ENCODE results near the gene CPA5.

The CPA5 gene

GRCh38 chr7:130397051-130397757 is 52.6 kb downstream of the CPA5 start:
- DNase-seq (ENCODE audit: low read depth, low spot score) = no peak

- no peak for DNase-seq (ENCODE audit: low read depth, low spot score)
Observed at GRCh38 chr7:130397758-130398073, 53.1 kb downstream of the CPA5 start.

GRCh38 chr7:130398526-130399090 is 54.0 kb downstream of the CPA5 start:
- DNase-seq (ENCODE audit: low read depth, low spot score) = no peak

GRCh38 chr7:130400120-130400572 is 55.5 kb downstream of the CPA5 start:
- DNase-seq (ENCODE audit: low read depth, low spot score) = no peak

GRCh38 chr7:130401101-130401500 is 56.5 kb downstream of the CPA5 start:
- DNase-seq (ENCODE audit: low read depth, low spot score) = no peak

GRCh38 chr7:130401578-130401977 is 57.0 kb downstream of the CPA5 start:
- DNase-seq (ENCODE audit: low read depth, low spot score) = no peak

GRCh38 chr7:130405003-130405402 is 60.4 kb downstream of the CPA5 start:
- DNase-seq (ENCODE audit: low read depth, low spot score) = no peak

GRCh38 chr7:130409067-130409711 is 64.6 kb downstream of the CPA5 start:
- DNase-seq (ENCODE audit: low read depth, low spot score) = no peak

GRCh38 chr7:130409712-130410072 is 65.1 kb downstream of the CPA5 start:
- no peak for DNase-seq (ENCODE audit: low read depth, low spot score)

GRCh38 chr7:130410868-130411541 is 66.4 kb downstream of the CPA5 start:
- DNase-seq (ENCODE audit: low read depth, low spot score) = no peak

GRCh38 chr7:130413201-130413600 is 68.6 kb downstream of the CPA5 start:
- DNase-seq (ENCODE audit: low read depth, low spot score) = no peak

- DNase-seq (ENCODE audit: low read depth, low spot score) = no peak
Observed at GRCh38 chr7:130415006-130415405, 70.4 kb downstream of the CPA5 start.

- DNase-seq (ENCODE audit: low read depth, low spot score) = no peak
Observed at GRCh38 chr7:130417213-130417612, 72.6 kb downstream of the CPA5 start.

- DNase-seq (ENCODE audit: low read depth, low spot score) = no peak
Observed at GRCh38 chr7:130418306-130418705, 73.7 kb downstream of the CPA5 start.

Measured in activated naive CD8-positive, alpha-beta T cell treated with anti-CD3 and anti-CD28 coated beads, Interleukin-2, amount 50 U/mL, for 16 hours (primary cell).